Activated T-cell treated with anti-CD3 and anti-CD28 coated beads, Interleukin-2, amount 50 U/mL, for 4 hours (primary cell): Measurements from ENCODE around the gene NAALADL2. TPM values are rescaled to one million over a fixed set of nuclear protein-coding genes. Genes with fewer than 3 reads are reported as not detected.

Experiments used
- ATAC-seq, 2 donors: fragments of 200-7000 bp; cut with Tn5 transposase; one replicate each; pipeline ENCODE4 v1.10.0; 2021
- DNase-seq: peaks from one replicate; pipeline ENCODE4 v3.0.0-alpha.2; 2020
- H3K27me3 Mint-ChIP-seq: one replicate; pipeline ENCODE4 v1.8.0; 2021; ENCODE audit warnings: low read depth, mixed read lengths
- H3K36me3 Mint-ChIP-seq: one replicate; pipeline ENCODE4 v1.8.0; 2022; ENCODE audit warnings: mixed read lengths; ENCODE audit not compliant: insufficient read depth
- H3K4me1 Mint-ChIP-seq: one replicate; pipeline ENCODE4 v1.8.0; 2021; ENCODE audit warnings: low read depth, mixed read lengths
- H3K4me3 Mint-ChIP-seq: one replicate; pipeline ENCODE4 v1.8.0; 2021; ENCODE audit warnings: mild to moderate bottlenecking, moderate library complexity, mixed read lengths
- H3K9me3 Mint-ChIP-seq: one replicate; pipeline ENCODE4 v1.8.0; 2021; ENCODE audit warnings: mixed read lengths
- total RNA-seq, 3 donors: library from RNA; stranded (reverse); gene quantifications; one replicate each; pipeline ENCODE4 v1.2.1, GENCODE V29; 2021

The NAALADL2 gene
- total RNA-seq, 3 donors from 2014 or later, result 0.26 to 0.33 (median 0.33) TPM

DNA sequence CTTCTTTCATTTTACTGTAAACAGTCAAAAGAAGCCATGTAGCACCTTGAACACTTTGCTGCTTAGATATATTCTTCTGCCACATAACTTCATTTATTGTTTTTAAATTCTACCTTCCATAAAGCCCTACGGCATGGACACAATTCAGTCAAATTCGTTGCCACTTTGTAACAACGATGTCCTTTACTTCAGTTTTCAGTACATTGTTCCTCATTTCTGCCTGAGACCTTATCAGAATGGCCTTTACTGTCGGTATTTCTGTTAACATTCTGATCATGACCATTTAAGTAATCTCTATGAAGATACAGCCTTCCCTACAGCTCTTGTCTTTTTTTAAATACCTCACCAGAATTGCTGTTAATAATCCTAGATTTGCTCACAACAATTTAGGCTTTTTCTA is 466.9 kb downstream of the NAALADL2 start:
- Mint-ChIP-seq H3K9me3 (peaks cover 22% of the 10 kb centered on the region), H3K27me3 (no peaks in the 10 kb centered on the region), H3K4me1 (no peaks in the 10 kb centered on the region), H3K4me3 (no peak overlapping the region), H3K36me3 (no peaks in the 10 kb centered on the region)
- DNase-seq, result no peak
- no peak for ATAC-seq

DNA sequence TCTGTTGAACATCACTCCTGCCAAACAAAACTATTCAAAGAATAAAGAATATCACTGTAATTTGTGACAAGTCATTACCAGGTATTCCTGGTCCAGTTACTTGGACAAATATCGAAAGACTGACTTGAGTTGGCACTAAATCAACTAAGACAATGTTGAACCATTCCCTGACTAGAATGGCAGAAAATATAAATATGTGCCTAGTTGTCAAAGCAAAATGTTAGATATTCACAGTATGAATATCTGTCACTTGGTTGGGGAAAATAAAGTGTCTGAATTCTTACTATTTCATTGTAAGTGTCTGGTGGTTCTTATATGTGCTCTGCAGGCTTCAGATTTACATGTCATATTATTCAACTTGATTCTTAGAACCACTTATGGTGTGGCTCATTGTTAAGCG is 470.2 kb downstream of the NAALADL2 start:
- H3K27me3 Mint-ChIP-seq, result no peaks in the 10 kb centered on the region
- DNase-seq (no peak), ATAC-seq (no peak)
- no peak overlapping the region for H3K4me3 Mint-ChIP-seq
- H3K9me3 Mint-ChIP-seq, result peaks cover 22% of the 10 kb centered on the region
- H3K36me3 Mint-ChIP-seq, result no peaks in the 10 kb centered on the region
- H3K4me1 Mint-ChIP-seq, result no peaks in the 10 kb centered on the region

DNA sequence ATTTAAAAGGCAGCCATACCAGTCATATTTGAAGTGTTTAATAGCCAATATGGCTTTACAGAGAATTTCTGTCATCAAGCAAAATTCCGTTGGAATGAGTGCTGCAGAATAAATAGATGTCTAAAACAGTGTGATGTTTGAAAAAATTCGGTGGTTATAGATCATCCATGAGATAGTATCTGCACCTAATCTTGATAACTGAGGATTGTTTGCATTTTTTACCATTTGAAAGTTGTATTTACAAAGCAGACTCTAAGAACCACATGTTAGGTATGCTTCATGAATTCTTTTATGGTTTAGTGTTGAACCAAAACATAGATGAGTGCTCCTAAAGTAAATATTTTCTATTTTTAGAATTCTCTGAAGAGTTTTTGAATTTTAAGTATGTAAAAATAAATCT is 476.1 kb downstream of the NAALADL2 start:
- no peaks in the 10 kb centered on the region for H3K36me3 Mint-ChIP-seq
- H3K27me3 Mint-ChIP-seq, result no peaks in the 10 kb centered on the region
- H3K4me1 Mint-ChIP-seq, result no peaks in the 10 kb centered on the region

DNA sequence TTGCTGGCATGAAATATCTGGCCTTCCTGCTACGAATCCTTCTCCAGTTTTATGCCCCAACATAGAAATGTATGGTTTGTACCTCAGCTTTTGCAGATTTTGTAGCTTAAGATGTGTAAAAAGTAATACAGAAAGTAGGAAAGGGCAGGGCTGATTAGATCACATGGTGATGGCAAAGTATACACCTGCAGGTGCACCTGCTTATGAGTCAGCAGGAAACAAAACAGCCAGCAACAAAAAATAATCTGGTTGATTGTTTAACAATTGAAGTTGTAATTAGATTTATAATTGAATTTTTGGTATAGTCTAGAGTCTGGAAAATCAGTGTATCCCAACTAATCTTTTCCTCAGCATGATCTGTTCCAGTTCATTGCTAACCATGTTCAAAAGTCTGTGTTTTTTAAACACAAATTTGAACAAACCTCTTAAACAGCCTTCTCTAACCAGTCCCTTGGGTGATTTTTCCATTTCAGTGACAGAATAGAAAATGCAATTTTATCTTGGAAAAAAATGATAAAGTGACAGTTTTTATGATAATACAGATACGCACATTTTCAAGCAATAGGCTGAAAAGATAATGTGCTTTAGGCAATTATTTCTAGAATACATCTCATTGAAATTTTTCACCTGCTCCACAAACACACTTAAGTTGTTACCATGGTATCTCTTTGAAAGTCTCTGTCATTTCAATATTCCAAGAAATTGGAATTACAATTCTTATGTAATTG is 477.4 kb downstream of the NAALADL2 start:
- no peak for DNase-seq
- no peaks in the 10 kb centered on the region for H3K27me3 Mint-ChIP-seq
- no peaks in the 10 kb centered on the region for H3K36me3 Mint-ChIP-seq
- H3K9me3 Mint-ChIP-seq, result peaks cover 3% of the 10 kb centered on the region
- no peaks in the 10 kb centered on the region for H3K4me1 Mint-ChIP-seq
- ATAC-seq, result no peak
- H3K4me3 Mint-ChIP-seq, result no peak overlapping the region

More for the DNA sequence above, 476.1 kb downstream of the NAALADL2 start:
- ATAC-seq, result no peak
- H3K4me3 Mint-ChIP-seq, result no peak overlapping the region
- DNase-seq, result no peak
- H3K9me3 Mint-ChIP-seq, result peaks cover 10% of the 10 kb centered on the region

DNA sequence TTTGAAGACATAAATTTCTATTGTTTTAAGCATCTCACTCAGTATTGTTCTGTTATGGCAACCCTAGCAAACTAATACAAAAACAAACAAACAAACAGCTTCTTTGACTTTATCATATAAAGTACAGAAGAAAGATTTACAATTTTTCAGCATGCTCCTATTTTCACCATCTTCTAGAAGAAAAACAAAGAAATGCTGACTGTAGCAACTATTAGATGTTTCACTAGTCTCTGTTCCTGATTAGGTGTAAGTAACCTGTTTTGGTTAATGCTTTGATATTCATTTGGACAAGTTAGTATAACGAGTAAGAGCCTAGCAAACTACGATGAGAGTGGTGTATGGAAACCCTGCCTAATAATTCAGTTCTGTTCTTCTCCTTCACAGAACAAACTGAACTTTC is 478.5 kb downstream of the NAALADL2 start:
- Mint-ChIP-seq H3K4me3 (no peak overlapping the region), H3K36me3 (no peaks in the 10 kb centered on the region), H3K9me3 (peaks cover 3% of the 10 kb centered on the region), H3K27me3 (no peaks in the 10 kb centered on the region), H3K4me1 (no peaks in the 10 kb centered on the region)
- ATAC-seq (no peak), DNase-seq (no peak)

DNA sequence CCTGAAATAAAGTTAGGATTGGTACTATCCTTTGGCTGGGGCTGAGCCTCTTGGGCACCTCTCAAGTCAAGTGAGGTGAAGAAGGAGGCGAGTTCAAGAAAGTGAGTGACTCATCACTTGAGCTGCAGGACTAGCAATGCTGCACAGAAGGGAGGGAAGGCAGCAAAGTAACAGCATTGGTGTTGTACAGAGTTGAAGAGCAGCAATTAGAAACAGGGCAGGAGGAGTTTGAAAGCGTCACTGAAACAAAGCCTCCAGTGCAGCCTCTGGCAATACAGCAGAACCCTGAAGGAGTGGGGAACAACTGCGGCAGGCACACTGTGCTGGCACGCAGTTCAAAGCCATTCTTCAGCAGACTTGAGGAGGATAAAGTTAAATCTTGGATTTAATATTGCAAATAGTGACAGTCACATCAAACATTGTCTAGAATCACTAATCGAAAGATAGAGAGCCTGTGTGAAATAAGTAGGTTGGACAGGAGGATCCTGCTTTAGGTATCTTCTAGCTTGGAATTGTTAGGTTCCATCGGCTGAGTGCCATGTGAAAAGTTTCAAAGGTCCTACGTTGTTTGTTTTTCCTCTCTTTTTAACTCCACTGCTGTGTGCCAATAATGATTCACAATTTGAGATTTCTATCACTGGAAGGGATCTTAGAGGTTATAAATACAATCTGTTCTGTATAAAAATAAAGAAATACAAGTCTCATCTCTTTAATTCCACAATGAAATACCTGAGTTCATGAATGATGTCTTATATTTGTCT is 479.8 kb downstream of the NAALADL2 start:
- DNase-seq (no peak), ATAC-seq (no peak)
- peaks cover 3% of the 10 kb centered on the region for H3K9me3 Mint-ChIP-seq
- no peak overlapping the region for H3K4me3 Mint-ChIP-seq
- H3K36me3 Mint-ChIP-seq, result no peaks in the 10 kb centered on the region
- H3K27me3 Mint-ChIP-seq, result no peaks in the 10 kb centered on the region
- H3K4me1 Mint-ChIP-seq, result no peaks in the 10 kb centered on the region

DNA sequence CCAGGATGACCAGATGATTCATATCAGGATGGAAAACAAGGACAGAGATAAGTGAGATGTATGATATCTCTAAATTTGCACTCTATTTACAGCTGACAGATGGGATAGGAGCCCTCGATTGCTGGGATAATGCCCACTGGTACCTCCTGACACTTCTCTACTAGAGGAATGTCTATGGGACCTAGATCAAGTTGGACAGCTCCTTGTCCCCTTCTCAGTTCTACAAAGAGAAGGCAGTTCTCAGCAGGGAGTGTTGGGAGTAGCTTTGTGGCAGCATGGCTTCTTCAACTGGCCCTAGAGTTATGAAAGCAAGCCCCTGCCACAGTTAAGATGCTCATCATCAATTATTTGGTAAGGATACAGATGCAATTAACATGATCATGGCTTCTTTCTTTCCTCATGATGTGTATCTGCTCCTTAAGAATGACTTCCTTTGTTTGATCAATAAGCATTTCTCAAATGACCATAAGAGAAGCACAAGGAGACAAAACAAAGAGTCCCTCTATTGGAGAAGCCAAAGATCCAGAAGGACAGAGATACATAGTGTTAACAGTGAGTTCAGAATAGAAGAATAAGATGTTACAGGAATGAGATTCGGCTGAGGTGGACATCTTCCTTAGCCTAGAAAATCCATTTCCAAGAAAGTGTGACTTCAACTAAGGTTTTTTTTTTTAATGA is 481.3 kb downstream of the NAALADL2 start:
- DNase-seq (no peak), ATAC-seq (no peak)
- no peaks in the 10 kb centered on the region for H3K4me1 Mint-ChIP-seq
- peaks cover 3% of the 10 kb centered on the region for H3K9me3 Mint-ChIP-seq
- H3K4me3 Mint-ChIP-seq, result no peak overlapping the region
- no peaks in the 10 kb centered on the region for H3K36me3 Mint-ChIP-seq
- no peaks in the 10 kb centered on the region for H3K27me3 Mint-ChIP-seq

DNA sequence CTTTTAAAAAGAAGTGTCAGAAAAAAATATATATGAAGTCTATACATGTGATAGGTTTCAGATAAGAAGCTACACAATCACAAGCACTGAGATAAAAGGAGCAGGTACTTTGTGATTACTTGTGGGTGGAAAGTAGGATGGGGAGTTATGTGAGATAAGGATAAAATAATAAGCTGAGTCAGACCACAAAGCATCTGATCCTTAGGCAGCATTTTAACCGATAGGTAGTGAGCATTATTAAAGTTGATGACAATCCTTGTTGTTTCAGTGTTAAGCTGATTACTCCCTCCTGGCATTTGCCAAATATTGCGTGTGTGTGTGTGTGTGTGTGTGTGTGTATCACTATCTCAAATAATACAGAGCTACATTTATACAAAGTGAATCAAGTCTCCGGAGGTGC is 483.1 kb downstream of the NAALADL2 start:
- Mint-ChIP-seq H3K4me1 (no peaks in the 10 kb centered on the region), H3K36me3 (no peaks in the 10 kb centered on the region), H3K9me3 (peaks cover 3% of the 10 kb centered on the region), H3K4me3 (no peak overlapping the region), H3K27me3 (no peaks in the 10 kb centered on the region)
- no peak for DNase-seq
- ATAC-seq, result no peak

DNA sequence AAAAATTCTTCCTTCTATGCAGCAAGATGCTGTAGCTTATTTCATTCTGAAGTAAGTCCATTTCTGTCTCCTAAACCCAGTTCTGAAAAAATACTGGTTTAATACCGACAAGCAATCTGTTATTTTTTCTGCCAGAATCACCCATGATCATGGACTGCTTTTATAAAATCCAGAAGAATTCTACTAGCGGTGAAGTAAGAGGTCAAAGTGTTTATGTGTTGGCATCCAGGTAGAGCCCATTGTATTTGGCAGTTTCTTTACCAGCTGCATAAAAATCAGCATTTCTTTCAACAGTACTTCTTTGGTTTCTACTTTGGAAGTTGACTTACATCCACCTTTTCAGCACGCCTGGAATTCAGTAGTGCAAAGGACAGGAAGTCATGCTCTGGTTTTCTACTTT is 484.8 kb downstream of the NAALADL2 start:
- Mint-ChIP-seq H3K4me1 (no peaks in the 10 kb centered on the region), H3K27me3 (no peaks in the 10 kb centered on the region), H3K9me3 (no peaks in the 10 kb centered on the region), H3K4me3 (no peak overlapping the region), H3K36me3 (no peaks in the 10 kb centered on the region)
- ATAC-seq, result no peak
- DNase-seq, result no peak

DNA sequence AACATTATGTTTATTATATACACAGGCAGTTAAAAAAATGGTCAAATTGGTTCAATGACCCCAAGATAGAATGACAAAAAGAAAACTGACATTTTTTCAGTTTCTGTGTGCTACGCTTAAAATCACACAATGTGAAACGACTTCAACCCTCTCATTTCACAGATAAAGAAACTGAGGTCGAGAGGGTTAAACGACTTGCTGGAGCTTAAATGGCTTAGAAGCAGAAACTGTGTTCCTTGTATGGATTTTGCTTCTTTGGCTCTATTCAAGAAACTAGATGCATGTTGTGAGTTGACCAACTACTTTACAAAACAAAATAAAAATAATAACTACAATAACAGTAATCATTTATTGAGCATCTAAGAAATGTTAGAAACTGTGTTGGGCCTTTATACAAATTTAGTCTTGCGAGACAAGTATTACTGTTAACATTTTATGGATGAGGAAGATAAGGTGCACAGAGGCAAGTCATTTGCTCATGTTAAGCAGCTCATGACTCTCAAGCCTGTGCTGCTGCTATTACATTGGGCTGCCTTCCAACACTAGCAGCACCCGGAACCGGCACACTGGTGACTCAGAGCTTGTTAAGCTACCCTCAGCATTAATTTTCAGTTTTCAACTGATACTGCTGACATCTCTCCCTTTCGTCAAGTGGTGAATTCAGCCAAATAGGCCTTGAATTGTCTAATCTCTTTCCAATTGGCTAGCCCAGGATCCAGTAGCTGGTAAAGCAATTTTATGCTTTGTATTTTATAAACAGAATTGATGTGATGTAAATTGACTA is 487.6 kb downstream of the NAALADL2 start:
- DNase-seq (no peak), ATAC-seq (no peak)
- Mint-ChIP-seq H3K27me3 (no peaks in the 10 kb centered on the region), H3K36me3 (no peaks in the 10 kb centered on the region), H3K4me1 (no peaks in the 10 kb centered on the region), H3K4me3 (no peak overlapping the region), H3K9me3 (no peaks in the 10 kb centered on the region)

DNA sequence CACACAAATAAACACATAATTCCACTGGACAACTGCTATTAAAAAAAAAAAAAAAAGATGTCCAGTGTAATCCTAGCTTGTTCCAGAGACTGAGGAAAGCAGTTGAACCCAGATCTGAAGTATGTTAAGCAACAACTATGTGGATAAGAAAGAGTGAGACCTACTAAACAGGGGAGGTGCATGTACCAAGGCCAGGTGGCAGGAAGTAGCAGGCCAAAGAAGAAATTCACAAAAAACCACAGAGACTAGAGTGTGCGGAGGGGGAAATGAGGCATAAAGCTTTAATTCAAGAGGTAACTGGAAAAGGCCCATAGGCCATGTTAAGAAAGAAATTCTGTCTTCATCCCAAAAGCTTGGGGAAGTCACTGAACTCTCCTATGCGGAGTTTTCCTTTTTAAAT is 490.0 kb downstream of the NAALADL2 start:
- Mint-ChIP-seq H3K9me3 (no peaks in the 10 kb centered on the region), H3K36me3 (no peaks in the 10 kb centered on the region)

DNA sequence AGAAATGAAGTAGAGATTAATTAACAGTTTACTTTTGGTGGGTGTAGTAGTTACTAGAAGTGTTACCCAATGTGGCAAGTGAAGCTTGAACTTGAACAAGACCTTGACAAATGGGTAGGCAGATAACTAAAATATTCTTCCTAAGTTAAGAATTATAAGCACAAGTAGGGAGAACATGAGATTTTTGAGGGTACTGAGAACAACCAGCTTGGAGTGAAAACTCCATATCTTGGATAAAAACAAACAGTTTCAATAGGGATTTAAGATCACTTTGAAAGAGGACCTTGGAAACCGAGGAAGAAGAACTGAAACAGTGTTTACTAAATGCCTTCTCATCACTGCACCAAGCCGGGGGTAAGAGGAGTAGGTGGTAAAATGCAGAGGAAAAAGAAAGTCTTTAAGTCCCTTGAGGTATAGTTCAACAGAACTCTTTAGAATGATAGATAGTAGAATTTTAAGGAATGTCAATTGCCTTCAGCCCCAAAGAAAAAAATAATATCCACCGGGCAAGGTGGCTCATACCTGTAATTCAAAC is 496.7 kb downstream of the NAALADL2 start:
- H3K36me3 Mint-ChIP-seq, result no peaks in the 10 kb centered on the region
- H3K4me3 Mint-ChIP-seq, result no peak overlapping the region
- no peaks in the 10 kb centered on the region for H3K4me1 Mint-ChIP-seq
- DNase-seq (no peak), ATAC-seq (no peak)
- peaks cover 3% of the 10 kb centered on the region for H3K9me3 Mint-ChIP-seq
- H3K27me3 Mint-ChIP-seq, result no peaks in the 10 kb centered on the region

More for the DNA sequence above, 490.0 kb downstream of the NAALADL2 start:
- ATAC-seq, result no peak
- no peak overlapping the region for H3K4me3 Mint-ChIP-seq
- H3K27me3 Mint-ChIP-seq, result no peaks in the 10 kb centered on the region
- no peaks in the 10 kb centered on the region for H3K4me1 Mint-ChIP-seq
- no peak for DNase-seq

DNA sequence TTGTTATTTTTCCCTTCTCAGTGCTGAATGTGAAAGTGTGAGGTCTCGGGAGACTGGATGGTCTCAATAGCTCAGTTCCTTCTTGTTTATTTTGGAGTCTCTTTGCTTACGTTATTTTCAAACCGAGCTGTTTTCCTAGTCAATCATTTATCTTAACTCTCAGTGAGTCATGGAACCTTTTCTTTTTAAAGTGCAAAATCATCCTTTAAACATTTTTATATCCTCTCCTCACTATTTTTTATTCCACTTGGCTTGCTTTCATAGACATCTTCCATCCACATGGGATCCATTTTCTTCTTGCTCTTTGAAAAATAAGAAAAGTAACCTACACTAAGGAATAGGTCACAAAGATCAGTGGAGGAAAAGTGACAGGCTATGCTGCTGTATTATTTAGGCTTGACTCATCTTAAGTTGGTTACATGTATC is 497.8 kb downstream of the NAALADL2 start:
- no peaks in the 10 kb centered on the region for H3K4me1 Mint-ChIP-seq
- H3K27me3 Mint-ChIP-seq, result no peaks in the 10 kb centered on the region
- DNase-seq (no peak), ATAC-seq (no peak)
- H3K36me3 Mint-ChIP-seq, result no peaks in the 10 kb centered on the region
- peaks cover 7% of the 10 kb centered on the region for H3K9me3 Mint-ChIP-seq
- H3K4me3 Mint-ChIP-seq, result no peak overlapping the region

DNA sequence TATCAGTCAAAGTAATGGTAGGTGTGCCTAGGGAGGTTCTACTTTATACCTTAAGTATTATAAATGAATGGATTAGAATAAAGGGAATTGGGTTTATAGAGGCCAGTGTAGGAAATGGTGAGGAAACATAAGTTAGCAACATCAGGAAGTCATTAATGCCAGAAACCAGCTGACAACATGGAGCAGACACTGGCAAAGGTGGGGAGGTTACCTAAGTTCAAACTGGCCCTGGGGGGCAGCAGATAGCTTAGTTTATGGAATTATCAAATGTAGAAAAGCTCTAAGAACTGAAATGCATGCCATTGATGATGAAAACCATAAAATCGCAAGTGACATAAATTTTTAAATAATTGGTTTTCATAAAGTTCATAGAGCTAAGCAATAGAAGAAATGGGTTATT is 498.6 kb downstream of the NAALADL2 start:
- no peaks in the 10 kb centered on the region for H3K4me1 Mint-ChIP-seq
- H3K4me3 Mint-ChIP-seq, result no peak overlapping the region
- no peaks in the 10 kb centered on the region for H3K36me3 Mint-ChIP-seq
- no peaks in the 10 kb centered on the region for H3K27me3 Mint-ChIP-seq
- H3K9me3 Mint-ChIP-seq, result peaks cover 8% of the 10 kb centered on the region
- ATAC-seq (no peak), DNase-seq (no peak)
